NOMO-1 treated with dmso at 0.1 percent for 144 hours (cell line): ENCODE measurements around the gene GAMT.
A peak's percentile ranks its signal among the peaks of the same experiment; 100 is the strongest.

Experiments
- DNase-seq: peaks from one replicate; lab custom pipeline; 2025; ENCODE audit not compliant: unreplicated experiment; lab: John Stamatoyannopoulos, UW

Gene GAMT

DNA sequence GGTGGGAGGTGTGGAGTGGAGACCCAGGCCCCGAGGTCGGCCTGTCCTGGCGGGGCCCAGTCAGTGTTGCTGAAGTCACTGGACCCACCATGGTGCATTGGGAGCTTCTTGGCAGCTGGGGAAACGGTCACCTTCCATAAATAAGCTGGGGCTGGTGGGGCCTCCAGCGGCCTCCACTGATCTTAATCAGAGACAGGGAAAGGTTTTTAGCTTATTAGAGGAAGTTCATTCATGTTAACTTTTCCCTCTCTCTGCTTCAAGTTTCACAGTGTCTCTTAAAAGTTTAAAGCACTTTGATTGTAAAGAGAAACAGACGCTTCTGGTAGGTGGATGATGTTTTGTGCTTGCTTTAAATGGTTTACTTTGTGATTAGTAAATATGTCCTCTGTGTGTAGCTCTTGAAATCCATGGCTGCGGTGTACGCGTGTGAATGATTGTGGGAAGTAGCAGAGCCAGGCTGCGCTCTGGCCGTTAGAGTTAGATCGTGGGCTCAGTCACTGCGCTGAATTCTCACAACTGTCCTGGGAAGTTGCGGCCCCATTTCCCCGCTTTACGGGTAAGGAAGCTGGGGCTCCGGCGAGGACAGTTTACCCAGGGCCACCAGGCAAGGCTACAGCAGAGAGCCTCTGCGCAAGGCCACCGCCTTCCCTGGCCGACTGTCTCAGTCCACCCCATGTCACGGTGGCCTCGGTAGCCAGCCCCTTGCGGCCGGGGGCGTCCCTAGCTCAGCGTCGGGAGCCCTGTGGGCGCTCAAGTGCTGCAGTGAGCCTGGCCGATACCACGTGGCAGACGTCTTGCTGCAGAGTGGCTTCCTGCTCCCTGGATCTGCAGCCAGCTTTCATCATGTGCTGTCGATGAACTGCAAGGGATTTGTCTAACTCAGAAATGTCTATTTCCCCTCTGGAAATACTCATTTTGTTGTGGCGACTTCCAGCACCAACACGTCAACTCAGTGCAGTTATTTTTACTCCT, 34.2 kb downstream of the GAMT start:
- DNase-seq = no peak

DNA sequence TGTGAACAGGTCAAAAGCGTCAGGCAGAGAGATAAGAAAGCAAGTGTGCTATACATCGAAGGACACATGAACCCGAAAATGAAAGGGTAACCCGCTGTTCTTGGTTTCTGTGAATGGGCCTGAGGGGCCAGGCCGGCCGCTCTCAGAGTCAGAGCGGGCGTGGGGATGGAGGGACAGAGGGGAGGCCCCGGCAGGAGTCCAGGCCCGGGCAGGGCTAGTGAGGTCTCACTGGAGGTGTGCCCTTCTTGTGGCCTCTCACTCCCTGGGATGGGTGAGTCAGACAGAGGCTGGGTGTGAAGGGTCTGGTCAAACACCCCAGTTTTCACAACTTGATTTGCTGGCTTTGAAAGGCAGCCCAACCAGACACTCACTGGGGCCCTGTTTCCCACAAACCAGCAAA, 35.0 kb downstream of the GAMT start:
- DNase-seq = no peak

DNA sequence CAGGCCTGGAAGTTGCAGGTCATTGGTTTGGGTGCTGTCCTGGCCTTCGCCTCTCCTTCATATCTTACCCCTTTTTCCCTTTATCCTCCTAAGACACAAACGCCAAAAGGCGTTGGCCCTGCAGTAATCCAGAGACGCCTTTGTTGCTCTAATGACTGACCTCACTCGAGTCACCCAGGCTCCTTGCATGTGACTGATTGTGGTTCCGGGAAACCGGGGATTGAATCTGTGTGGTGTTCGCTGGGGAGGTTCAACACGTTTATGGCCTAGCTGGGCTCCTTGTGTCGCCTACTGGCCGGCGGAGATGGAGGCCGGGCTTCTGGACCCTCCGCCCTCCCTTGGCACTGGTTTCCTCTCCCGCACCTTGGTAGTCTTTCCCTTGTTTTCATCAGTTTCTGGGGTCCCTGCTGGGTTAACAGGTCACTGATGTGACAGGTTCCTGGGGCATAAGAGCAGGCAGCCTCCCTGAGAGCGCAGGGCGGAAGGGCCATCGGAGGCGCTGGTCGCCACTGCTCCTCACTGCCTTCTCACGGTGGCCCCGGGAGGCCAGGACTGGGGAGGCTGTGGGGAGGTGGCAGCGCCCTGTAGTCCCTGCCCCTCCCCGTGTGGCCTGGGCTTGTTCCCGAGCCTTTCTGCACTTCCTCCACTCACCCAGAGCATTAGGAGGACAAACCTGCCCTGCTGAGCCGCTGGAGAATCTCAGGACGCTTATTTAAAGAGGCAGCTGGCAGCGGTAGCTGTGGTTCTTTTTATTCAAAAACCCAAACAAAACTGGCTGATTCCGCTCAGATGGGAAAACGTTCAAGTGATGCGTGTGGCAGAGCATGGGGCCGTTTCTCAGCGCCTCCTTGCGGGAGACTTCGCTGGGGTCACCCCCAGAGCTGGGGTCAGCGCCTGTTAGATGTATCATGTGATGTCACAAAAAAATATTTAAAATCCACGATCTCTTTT, 35.7 kb downstream of the GAMT start:
- DNase-seq = no peak

DNA sequence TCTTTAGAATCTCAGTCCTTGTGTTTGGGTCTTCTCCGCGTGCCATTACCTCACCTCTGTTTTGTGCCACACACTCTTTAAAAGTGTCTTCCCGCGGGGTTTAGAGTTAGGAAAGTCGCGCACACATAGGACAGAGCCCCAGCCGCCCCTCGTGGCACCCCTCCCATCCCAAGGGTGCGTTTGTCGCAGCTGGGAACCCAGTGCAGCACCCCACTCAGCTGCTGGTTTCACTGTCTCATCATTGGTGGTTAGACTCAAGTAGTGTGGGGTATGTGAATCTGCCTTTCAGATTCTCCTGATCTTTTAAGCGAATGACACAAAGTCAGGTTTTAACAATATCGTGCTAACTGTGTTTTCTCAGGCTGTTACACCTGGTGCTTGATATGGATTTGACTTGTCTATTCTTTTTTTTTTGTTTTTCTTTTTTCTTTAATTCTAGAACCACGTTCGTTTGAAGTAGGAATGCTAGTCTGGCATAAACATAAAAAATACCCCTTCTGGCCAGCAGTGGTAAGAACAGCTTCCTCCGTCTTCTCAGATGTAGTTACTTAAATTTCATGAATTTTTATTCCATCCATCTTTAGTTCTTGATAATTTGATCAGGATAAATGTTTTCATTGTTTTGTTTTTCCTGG, 37.2 kb downstream of the GAMT start:
- no peak for DNase-seq

DNA sequence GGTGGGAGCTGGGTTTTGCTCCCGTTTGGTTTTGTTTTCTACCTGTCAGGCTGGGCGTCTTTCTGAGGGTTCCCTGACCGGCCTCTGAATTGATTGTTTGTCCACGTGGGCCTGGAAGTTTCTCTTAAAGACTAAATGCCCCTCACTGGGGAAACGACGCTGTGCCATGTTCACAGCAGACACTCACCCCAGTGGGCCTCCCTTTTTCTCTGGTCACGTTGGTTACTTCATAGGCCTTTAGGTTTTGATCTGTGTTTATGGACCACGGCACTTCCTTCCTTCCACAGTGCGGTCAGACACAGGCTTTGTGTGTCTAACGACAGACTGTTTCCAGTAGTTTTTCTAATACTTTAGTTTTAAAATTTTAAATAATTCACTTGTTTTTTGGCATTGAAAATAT, 37.7 kb downstream of the GAMT start:
- DNase-seq = peak; percentile 22

DNA sequence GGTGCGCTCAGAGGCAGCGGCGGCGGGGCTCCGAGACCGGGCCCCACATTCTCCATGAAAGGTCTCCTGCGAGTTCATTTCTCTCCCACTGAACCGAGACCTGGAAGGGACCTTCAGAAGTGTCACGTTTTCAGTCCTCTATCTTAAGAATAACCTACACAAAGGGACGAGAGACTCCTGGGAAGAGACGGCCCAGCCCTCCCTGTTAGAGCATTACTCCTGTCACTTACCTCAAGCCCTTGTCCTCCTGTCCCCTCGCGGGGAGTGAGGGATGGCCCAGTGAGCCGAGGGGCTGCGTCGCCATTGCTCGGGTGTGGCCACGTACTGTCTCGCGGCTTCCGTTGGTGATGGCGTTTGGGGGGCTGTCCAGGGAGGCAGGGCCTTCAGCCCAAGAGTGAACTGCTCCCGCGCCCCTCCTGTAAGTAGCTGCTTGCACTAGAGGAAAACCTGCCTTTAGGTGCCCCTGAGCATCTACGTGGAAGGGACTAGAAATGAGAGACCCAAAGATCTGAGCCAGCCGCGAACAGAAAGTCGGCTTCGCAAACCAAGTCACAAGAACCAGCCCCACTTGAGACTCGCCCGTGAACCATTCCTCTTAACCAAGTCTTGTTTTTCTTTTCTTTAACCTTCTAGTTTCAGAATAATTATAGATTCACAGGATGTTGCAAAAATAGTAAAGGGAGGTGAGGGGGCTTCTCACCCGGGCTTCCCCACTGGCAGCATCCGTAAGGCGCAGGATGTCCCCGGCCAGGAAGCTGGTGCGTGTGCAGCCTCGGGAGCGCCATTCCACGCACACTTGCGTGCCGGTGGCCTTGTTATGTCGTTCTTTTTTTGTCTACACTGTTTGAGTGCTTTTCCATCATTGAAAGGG, 38.7 kb downstream of the GAMT start:
- DNase-seq = no peak

DNA sequence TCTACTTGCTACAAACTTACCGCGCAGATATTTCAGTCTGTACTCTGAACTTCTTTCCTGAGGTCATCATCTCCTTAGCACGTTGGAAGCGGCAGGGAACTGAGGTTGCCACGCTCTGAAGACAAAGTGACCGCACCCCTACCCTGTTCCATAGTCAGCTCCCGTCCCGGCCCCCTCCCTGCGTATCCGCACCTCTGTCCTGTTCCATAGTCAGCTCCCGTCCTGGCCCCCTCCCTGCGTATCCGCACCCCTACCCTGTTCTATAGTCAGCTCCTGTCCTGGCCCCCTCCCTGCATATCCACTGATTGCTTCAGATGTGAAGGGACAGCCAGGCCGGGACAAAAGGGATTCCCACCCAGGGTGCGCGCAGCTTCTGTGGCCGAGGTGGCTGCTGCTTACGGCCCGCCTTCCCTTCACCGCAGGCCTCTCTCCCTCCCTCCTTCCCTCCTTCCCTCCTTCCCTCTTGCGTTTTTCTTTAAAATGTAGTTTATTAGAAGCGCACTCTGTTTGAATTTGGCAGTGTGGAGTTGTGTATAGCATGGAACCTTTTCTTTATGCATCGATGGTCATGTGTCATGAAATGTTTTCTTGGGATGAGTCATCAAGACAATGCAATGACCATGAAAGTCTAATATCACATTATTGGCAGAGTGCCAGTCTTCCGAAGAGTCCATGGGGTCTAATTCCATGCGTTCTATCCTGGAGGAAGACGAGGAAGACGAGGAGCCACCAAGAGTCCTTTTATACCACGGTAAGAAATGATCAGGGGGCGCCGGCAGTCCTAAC, 39.5 kb downstream of the GAMT start:
- no peak for DNase-seq

DNA sequence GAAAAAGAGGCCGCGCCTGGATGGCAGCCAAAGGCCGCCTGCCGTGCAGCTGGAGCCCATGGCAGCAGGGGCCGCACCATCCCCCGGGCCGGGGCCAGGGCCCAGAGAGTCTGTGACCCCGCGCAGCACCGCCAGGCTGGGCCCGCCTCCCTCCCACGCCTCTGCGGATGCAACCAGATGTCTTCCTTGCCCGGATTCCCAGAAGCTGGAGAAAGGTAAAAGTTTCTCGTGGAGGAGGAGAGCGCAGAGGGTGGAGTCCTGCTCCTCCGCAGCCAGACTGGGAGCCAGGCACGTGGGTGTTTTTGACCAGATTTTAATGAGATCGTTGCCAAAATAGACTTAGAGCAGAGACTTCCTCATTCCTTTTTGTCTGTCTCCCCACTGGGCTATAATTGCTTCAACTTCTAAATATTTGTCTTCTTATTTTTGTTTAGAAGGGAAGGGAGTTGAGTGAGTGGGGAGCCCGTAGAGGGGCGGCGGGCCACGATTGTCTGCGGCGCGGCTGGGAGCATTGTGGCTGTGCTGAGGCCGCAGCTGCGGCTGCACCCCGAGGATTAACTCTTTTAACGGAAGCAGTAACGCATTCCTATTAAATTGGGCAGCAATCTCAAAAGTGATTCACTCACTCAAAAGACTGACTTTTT, 40.4 kb downstream of the GAMT start:
- DNase-seq = peak; percentile 68

DNA sequence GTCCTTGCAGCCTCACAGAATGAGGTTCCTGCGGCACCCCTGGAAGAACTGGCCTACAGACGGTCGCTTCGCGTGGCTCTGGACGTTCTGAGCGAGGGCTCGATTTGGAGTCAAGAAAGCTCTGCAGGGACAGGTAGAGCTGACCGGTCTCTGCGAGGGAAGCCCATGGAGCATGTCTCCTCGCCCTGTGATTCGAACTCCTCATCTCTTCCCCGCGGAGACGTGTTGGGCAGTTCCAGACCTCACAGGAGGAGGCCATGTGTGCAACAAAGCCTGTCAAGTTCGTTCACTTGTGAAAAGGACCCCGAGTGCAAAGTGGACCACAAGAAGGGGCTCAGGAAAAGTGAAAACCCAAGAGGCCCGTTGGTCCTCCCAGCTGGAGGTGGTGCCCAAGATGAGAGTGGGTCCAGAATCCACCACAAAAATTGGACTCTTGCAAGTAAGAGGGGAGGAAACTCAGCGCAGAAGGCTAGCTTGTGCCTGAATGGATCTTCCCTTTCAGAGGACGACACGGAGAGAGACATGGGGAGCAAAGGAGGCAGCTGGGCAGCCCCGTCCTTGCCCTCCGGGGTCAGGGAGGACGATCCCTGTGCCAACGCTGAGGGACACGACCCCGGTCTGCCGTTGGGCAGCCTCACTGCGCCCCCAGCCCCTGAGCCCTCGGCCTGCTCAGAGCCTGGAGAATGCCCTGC, 41.1 kb downstream of the GAMT start:
- DNase-seq = no peak

DNA sequence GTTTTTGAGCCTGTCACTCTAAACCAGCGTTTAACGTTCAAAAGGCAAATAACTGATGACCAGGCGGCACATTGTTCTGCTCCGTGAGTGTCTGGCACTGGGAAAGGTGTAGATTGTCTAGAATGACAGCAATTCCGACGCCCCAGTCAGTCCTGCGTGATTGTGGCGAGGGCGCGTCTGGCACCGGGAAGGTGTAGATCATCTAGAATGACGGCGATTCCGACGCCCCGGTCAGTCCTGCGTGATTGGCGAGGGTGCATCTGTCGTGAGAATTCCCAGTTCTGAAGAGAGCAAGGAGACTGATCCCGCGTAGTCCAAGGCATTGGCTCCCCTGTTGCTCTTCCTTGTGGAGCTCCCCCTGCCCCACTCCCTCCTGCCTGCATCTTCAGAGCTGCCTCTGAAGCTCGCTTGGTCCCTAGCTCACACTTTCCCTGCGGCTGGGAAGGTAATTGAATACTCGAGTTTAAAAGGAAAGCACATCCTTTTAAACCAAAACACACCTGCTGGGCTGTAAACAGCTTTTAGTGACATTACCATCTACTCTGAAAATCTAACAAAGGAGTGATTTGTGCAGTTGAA, 43.7 kb downstream of the GAMT start:
- no peak for DNase-seq

DNA sequence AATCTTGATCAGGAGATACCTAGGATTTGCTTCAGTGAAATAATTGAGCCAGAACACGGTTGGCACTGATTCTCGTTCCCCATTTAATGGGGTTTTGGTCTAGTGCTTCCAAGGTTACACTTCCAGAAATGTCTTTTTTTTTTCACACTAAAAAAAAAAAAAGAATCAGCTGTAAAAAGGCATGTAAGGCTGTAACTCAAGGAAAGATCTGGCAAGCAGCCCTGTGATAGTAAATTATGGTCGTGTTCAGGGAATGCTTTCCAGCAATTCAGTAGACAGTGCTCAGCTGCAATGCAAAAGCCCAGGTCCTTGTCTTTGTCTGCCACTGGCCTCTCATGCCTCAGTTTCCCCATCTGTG, 44.9 kb downstream of the GAMT start:
- no peak for DNase-seq

DNA sequence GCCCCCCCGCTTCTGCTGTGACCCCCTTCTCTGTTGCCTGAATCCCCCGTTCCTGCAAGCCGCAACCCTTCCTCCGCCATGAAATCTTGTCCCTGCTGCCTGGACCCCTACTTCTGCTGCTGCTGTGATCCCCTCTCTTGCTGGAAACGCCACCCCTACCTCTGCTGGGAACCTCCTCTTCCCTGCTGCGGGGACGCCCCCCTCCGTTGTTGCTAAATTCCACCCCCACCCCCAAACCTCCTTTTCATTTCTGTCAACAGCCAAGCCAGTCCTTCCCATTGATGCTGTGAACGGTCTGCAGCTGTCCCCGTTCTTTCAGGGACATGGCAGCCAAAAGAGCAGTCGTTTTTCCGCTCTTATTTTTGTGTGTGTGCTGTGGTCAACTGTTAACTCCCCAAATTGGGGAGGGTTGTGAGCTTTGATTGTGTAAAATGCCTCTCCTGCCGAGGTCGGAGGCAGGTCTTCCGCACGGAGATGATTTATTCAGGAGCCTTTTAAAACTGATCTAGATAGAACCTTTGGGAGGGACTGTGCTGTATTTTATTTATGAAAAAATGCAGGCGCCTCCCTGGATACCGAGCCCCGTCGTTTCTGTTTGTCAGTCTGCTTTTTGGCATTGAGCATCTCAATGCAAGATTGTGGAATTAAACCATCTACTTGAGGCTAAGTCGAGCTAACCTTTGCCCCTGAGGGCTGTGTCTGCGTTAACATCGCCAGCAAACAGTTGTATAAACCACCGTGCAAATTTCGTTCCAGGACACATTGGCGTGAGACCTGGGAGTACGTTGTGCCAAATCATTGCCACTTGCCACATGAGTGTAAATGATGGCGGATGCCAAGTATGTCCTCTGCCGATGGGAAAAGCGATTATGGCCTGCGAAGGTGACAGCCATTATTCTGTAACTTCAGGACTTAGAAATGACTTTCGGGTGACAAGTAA, 45.5 kb downstream of the GAMT start:
- DNase-seq = no peak

DNA sequence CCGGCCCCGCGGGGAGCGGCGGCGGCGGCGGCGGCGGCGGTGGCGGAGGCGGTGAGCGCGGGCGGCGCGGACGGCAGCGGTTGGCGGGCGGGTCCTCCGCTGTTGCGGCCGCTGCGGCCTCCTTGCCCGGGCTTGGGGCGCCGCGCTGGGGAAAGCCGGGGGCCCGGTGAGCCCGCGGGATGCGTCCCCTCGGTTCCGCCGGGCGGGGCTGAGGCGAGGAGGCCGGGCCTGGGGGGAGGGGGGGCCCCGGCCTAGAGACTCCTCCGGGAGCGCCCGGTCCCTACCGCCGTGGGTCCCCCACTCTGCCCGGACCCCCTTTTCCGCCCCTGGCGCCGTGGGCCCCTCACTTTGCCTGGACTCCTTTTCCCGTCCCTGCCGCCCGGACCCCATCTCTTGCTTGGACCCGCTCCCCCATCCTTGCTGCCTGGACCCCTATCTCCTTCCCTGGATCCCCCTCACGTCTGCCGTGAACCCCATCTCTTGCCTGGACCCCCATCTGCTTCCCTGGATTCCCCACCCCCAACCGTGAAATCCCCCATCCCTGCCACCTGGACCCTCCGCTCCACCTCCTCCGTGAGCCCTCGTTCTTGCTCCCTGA, 46.3 kb downstream of the GAMT start:
- no peak for DNase-seq

DNA sequence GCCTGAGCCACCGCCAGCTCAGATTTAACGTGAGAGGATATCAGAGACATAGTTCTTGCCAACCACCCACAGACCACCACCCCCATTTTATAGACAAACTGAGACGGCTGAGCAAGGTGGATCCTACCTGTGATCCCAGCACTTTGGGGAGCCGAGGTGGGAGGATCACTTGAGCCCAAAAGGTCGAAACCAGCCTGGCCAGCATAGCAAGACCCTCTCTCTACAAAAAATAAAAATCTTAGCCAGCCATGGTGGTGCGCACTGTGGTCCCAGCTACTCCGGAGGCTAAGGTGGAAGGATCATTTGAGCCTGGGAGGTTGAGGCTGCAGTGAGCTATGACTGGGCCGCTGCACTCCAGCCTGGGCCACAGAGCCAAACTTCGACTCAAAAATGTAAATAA, 48.2 kb downstream of the GAMT start:
- no peak for DNase-seq

DNA sequence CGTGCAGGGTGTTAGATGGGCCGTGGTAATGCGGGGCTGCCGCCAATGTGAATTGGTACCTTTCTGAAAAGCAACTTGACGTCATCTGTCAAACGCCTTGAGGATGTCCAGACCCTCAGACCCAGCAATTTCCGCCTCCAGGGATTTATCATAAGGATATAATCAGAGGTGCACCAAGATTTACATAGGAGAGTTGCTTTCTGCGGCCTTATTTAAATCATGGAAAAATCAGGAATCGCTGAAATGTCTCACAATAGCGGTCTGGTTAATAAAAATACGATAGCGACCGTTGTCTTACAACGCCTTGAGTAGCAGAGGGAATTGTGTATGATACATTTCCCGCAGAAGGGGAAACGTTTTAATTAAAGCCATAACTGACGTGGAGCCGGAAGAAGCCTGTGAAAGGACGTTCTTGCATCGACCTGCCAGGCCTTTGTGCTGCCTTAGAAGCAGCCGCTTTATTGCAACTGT, 49.9 kb downstream of the GAMT start:
- no peak for DNase-seq

DNA sequence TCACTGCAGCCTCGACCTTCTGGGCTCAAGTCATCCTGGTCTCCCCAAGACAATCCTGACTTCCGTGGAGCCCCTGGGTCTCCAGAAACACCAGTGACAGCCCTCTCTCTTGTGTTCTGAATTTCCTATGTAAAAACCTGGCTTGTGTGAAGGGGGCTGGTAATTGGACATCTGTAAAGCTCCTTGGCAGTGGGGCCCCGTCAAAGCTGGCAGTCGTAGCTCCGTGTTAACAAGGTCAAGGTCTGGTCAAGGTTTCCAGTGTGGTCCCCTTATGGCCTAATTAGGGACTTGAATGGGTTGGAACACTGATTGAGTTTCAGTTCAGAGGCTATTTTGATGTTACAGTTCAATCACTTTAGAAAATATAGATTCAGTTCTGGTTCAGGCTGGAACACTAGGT, 50.5 kb downstream of the GAMT start:
- DNase-seq = no peak

DNA sequence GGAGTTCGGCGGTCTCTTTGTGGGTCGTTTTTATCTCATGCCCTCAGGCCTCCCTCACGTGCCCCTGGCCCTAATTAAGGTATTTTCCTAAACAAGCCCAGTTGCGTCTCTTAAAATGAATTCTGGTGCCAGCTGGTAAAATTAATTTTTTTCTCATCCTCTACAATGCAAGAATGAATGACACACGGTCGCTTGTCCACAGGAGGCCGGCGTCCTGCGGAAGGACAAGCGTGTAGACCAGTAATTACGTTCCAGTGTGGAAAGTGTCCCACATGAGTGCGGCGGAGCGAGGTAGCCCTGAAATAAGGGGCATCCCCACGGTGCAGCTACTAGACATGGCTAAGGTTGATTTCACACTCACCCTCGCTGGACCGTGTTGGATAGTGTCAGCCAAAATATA, 52.1 kb downstream of the GAMT start:
- no peak for DNase-seq
